Mesenteric fat pad (tissue), 1 donor: ENCODE data around the gene THOC7. TPM values are rescaled to one million over a fixed set of nuclear protein-coding genes. Genes with fewer than 3 reads are reported as not detected.

Experiments used
- total RNA-seq: library from RNA; stranded (reverse); fragmentation: NEBNext Ultra II Directional; extraction: Animal tissue kit (Norgen Biotek cat#: 25700); gene quantifications from one replicate; pipeline ENCODE4 v1.2.1, GENCODE V29; 2021
- donor health status: DM: yes; HTN: yes; CAD: no.

THOC7 gene
- total RNA-seq, 1 donor from 2014 or later = 63.2 TPM

Other genes starting within 250 kb of the THOC7 start
- not detected for gene SNTN, start 211.1 kb downstream of the THOC7 start, total RNA-seq
- gene C3orf49, start 44.5 kb downstream of the THOC7 start, total RNA-seq = not detected
- 42.3 TPM for gene ATXN7, start 62 bp upstream of the THOC7 start, total RNA-seq
- gene SCAANT1, start 48.6 kb upstream of the THOC7 start, total RNA-seq = not detected
- gene PSMD6, start 159.7 kb upstream of the THOC7 start, total RNA-seq = 64.1 TPM